HPDE6-E6E7 (cell line): ENCODE measurements around the gene SLC35C1.
"Not testable (repeated sequence)": the region's sequence is repeated elsewhere in the genome, so short reads cannot be mapped to it uniquely, and the experiment has no call there.

ENCODE experiments used
- DNase-seq: peaks from one replicate; pipeline ENCODE4 v3.0.0; 2011; ENCODE audit warnings: missing footprints; ENCODE audit errors: extremely low spot score

Gene SLC35C1

DNA sequence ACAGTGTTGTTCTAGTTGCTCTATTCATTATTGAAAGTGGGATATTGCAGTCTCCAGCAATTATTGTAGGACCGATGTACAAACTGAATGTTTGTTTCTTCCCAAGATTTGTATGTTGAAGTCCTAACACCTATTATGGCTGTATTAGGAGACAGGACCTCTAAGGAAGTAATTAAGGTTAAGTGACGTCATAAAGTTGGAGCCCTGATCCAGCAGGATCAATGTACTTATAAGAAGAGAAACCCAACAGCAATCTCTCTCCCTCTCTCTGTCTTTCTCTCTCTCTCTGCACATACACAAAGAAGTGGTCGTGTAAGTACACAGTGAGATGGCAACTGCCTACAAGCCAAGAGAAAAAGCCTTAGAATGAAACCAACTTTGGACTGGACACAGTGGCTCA lies 16.1 kb upstream of the SLC35C1 start:
- DNase-seq, result no peak

DNA sequence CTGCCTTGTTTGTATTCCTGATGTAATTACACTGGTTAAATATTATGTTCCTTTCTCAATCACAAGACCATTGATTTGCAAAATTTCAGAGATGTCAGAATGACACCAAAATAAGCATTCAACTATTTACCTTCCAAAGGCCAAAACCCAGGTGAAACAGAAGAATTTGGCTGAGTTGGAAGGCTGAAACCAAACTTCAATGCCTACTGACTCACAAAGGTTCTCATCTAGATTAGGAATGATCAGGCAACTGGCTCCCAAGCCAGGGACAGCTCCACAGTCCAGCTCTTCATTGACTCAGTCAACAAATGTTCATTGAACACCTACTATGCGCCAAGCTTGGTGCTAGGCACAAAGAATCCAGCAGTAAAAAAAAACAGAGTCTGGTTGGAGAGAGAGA lies 13.4 kb upstream of the SLC35C1 start:
- DNase-seq, result no peak

DNA sequence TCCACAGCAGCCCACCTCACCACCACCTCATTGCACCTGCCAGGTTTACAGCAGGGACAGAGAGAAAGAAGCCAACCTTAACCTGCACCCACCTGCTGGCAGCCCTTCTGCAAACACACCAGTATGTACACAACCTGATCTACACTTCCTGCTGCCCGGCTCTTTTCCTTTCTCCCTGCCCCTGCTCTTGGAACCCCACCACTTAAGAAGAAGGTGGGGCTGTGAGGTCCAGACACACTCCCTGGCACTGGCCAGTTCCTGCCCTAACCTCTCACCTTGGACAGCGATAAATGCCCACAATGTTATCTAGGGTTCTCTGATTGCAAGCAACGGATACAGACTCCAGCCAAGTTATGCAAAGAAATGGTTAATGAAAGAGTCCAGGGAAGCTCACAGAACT lies 10.8 kb upstream of the SLC35C1 start:
- no peak for DNase-seq

DNA sequence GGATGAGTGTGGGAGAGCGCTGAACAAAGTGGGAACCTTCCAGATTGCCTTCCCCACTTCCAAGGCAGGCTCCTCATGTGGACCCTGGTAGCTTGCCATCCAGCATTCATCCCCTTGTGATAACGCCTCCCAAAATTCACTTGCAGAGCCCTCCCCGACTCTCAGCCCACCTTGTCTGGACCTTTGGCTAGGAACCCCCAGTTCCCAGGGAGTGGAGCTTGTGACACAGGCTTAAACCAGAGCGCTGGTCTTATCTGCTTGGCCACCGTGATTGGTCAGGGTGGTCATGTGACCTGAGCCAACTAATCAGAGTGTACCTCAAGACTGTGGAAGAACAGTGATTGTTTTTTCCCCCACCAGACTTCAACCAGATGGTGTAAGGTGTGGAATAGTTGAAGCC lies 9.6 kb upstream of the SLC35C1 start:
- no peak for DNase-seq

DNA sequence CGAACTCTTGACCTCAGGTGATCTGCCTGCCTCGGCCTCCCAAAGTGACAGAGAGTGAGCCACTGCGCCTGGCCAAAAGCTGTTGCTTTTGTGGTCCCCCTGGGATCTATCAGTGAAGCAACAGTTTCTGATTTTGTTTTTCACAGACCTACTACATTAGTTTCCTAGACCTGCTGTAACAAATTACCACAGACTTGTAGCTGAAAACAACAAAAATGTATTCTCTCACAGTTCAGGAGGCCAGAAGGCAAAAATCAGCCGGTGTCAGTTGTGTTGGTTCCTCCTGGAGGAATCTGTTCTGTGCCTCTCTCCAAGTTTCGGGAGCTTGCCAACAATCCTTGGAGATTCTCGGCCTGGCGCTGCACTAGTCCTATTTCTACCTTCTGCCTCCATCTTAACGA lies 8.5 kb upstream of the SLC35C1 start:
- no peak for DNase-seq

DNA sequence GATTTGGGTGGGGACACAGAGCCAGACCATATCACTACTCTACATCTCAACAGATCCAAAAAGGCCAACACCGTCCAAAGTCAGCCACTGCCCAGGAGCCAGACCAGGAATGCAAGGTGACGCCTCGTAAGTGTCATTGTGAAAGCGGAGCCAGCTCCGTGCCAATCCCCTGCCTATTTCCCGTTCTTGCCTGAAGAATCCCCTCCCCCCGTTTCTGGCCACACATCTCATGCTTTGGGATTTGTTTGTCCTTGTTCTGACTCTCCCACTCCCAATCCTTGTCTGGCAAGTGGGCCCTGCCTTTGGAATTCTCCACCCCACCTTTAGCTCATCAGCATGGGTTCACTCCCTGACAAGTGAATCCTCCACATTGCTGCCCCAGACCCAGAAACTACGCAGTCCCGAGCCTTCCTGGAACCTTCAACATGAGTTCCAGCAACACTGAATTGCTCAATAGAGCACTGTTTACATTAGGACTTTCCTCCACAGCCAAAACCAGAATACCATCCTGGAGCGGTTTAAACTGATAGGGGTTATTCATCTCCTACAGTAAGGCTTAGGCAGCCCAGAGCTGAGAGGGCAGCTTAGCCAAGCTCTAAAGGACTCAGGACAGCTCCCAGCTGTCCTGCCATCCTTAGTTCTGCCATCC lies 6.0 kb upstream of the SLC35C1 start:
- DNase-seq, result no peak

DNA sequence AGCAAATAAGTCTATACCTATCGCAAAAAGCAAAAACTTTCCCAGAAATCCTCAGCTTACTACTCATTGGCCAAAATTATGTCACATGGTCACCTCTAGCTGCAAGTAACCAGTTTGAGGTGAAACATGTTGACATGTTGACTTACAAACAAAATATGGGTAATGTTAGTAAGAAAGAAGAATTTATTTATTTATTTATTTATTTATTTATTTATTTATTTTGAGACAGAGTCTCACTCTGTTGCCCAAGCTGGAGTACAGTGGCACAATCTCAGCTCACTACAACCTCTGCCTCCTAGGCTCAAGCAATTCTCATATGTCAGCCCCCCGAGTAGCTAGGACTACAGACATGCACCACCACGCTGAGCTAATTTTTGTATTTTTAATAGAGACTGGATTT lies 5.4 kb upstream of the SLC35C1 start:
- DNase-seq, result no peak

DNA sequence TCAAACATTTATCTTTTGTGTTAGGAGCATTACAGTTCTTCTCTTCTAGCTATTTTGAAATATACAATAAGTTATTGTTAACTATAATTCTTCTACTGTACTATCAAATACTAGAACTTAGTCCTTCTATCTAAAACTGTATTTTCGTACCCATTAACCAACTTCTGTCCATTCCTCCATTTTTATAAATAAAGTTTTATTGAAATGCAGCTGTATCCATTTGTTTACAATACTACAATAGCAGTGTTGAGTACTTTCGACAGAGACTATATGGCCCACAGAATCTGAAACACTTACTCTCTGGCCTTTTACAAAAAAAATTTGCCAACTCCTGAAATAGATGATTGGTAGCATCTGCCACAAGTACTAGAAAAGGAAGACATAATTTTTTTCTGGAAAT lies 4.7 kb upstream of the SLC35C1 start:
- DNase-seq, result no peak

DNA sequence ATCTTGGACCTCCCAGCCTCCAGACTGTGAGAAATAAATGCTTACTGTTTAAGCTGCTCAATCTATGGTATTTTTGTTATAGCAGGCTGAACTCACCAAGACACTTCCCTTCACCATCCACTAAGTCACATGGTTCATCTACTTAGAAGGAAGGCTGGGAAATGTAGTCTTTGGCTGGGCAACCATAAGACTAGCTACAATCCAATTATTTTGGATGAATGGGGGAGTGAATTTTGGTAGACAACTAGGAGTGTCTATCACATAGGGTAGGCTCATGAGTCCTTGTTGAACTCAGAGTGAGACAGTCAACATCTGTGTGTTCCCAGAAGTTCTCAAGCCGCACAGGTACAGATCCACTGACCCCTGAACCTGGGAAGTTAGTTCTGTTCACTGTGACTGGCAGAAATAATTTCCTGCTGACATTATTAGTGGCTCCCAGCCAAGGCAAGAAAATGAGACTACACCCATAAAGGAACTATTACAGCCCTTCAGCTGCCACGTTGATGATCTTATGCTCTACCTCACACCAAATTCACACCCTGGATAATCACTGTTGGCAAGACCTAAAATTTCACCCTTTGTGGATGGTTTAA lies 3.1 kb upstream of the SLC35C1 start:
- DNase-seq, result no peak

DNA sequence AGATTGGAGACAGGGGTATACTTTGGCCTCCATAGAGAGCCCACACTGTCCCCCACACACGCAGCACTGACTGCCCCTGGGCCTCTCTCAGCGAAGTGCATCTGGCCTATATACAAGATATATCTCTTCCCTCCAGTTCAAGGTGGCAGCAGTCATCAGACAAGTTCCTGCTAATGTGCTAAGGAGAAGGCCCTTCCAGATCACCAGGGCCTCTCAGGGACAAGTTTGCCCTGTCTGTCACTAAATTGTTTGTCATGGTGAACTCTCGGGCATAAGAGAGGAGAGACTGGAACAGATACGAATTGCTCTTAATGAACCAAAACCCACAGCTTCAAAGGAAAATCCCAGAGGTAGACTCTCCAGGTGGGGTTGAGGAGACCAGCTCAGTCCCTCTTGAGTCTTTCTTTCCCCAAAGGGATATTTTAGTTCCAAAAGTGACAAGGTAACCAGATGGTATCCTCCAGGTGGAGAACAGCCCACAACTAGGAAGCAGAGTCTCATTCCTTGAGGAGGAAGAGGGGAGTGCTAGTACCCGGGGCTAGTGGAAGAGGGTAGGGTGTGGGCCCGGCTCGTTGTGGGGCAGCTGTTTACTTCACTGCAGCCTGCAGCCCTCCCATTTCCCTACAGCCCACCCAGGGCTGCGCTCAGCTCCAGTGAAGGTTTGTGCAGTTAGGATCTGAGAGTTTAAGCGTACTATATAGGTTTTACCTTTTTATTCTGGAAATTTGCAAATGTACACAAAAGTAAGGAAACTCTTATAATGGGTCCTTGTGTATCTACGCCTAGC lies 2.2 kb upstream of the SLC35C1 start:
- DNase-seq, result no peak

DNA sequence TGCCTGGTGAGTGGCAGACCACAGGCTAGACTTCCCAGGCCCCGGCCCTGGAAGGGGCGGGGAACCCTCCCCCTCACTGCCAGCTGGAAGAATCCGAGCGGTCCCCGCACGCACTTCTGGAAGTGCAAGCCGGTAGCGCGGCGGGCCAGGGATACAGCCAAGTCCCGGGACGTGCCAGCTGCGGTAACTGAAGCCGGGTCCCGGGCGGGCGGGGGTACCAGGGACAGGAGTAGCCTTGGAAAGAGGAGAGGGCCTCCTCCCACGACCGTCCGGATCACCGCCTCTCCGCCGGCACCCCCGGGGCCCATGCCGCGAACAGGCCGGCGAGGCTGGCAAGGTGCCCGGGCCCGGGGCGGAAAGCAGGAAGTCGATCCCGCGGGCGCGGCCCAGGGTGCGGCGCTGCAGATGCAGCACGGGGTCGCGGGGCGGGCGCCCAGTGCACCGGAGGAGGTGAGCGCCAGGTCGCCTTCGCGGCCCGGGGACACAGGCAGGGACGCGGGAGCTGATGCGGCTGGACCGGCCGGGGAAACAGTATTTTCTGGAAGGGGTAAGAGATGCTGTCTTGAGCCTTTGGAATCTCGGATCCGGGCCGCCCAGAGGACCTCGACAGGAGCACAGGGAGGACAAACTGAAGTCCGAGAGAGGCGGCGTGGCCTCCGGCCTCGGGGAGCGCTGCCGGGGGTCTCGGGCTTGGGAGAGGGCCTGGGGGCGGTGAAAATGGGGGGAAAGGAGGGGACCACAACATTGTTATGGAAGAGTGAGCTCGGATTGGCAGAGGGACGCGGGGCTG lies 783 bp upstream of the SLC35C1 start:
- DNase-seq, result peak; percentile 29

DNA sequence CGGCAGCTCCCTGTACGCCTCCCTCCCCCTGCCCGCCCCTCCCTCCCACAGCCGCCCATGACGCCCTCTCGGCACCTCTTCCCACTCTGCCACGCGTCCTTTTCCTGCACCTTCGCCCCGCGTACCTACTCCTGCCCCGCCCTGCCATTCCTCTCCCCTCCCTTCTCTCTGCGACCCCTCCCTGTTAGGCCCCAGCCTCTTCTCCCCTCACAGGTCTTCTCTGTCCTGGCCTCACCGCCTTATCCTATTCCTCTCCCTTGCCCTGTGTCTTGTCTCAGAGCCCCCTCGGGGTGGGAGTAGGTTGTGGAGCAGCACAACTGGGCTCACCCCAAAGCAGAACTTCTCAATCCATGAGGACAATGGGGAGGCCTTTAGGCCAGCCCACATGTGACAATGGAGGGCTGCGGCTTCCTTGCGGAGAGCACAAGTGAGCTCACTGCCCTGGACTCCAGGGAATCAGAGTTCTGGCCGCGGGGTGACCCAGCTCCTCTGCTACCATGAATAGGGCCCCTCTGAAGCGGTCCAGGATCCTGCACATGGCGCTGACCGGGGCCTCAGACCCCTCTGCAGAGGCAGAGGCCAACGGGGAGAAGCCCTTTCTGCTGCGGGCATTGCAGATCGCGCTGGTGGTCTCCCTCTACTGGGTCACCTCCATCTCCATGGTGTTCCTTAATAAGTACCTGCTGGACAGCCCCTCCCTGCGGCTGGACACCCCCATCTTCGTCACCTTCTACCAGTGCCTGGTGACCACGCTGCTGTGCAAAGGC lies 539 bp downstream of the SLC35C1 start:
- DNase-seq, result peak; percentile 27

DNA sequence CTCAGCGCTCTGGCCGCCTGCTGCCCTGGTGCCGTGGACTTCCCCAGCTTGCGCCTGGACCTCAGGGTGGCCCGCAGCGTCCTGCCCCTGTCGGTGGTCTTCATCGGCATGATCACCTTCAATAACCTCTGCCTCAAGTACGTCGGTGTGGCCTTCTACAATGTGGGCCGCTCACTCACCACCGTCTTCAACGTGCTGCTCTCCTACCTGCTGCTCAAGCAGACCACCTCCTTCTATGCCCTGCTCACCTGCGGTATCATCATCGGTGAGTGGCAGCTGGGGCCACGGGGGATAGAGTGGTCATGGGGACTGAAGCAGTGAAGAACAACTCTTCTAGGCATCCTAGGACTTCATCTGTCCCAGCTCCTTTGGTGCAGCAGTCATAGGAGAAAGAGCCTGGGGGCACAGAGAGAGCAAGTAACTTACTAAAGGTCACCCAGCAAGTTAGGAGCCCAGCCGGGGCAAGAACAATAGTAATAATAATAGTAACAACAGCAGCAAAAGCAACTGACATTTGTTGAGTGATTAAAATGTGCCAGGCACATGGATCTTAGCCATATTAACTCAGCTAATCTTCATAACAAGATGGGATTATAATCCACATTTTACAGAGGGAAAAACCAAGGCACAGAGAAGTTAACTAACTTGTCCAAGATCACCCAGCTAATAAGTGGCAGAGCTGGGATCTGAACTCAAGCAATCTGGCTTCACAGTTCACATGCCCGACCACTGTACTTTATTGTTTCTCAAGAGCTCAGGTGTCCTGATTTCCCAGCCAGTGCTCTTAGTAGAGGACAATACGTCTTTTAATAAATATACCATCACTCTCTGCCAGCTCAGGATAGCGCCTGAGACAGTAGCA lies 1.4 kb downstream of the SLC35C1 start:
- DNase-seq, result no peak

DNA sequence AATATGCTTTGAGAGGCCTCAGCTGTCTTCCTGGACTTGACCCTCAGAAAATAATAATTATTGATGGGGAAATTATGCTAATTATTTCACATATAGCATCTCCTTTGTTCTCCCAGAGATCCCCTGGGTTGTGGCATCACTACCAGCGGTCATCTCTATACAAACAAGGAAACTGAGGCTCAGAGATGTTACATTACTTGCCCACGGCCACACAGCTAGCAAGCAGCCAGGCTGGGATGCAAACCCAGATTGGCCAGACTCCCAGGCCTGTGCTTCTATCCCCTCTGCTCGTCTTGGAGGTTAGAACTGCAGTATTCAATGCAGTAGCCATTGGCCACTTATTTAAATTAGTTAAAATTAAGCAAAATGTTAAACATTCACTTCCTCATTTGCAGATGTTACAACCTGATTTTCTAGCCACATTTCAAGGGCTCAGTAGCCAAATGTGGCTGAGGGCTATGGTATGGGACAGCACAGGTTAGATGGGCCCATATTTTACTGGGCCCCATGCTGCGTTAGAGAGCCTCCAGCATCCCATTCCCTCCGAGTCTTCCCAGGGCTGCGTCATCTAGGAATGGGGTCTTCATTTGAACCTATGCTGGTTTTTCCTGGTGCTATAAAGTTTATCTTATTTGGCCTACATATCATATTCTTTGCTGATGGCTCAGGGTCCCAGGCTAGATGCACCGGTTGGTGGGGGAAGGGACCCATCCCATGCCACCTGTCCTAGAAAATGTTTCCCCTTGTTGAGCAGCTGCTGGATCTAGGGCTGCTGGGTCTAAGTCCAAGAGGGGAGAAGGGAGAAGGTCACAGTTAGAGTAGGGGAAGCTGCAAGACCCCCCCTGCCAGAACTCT lies 2.2 kb downstream of the SLC35C1 start:
- DNase-seq, result no peak

DNA sequence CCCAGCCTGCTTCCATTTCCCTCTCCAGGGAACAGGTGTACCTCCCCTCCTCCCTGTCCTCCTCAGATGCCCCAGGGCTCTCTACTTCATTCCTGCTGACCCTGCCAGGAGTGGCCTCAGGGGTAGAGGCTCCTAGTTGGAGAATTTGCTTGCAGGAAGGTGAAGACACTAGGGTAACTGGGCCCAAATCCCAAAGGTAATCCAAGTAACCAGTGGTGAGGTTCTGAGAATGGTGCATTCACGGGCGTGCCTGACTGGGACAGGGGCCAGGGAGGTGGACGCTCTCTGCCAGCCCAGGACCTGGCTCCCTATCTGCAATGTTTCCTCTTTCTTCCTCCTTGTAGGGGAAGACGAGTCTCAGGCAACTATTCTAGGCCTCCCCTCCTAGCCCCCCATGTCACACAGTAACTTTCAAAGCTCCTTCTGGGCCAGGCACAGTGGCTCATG lies 2.9 kb downstream of the SLC35C1 start:
- no peak for DNase-seq

DNA sequence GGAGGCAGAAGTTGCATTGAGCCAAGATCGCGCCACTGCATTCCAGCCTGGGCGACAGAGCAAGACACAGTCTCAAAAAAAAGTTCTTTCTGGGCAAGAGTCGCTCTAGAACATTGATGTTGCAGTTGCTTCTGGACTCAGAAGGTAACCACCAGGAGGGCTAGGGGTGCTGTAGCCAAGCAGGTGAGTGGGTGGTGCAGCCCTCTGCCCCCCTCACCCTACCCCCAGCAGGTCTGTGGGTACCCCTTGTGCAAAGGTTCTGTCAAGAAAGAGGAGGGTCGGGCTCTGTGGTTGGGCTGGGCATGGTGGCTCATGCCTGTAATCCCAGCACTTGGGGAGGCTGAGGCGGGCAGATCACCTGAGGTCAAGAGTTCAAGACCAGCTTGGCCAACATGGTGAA lies 3.5 kb downstream of the SLC35C1 start:
- DNase-seq, result not testable (repeated sequence)

DNA sequence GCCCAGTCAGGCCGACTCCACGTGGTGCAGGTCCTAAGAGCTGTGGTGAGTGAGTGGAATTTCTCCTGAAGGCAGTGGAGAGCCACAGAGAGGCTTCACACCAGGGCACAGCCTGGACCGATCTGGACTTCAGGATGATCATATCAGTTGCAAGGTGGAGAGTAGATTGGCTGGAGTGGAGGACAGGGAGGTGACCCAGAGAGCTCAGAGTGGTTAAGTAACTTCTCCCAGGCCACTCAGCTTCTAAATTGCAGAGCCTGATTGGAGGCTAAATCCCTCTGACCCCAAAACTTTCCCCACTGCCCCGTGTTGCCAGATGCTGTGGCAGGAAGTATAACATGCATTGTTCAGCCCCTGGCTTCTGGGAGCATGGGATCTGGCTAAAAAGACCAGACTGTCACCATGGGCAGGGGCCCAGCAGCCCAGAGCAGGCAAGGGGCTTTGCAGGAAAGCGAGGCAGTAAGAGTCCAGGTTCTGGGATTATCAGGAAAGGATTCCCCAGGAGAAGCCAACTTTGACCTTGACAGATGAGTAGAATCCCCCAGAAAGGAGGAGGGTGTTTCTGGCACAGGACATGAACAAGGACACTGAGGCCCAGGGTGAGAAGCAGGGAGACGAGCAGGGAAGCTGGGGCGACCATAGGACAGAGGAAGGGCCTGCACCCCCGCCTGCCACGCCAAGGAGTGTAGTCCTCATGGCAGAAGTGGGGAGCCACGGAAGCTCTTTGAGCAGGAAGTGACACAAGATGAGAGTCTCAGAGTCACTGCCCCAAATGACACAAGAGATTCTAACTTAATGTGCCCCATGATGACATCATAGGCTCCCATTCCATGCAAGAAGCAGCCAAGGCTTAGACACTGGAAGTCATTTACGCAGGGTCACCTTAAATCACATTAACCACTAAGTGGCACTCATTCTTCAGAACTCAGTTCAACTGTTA lies 4.8 kb downstream of the SLC35C1 start:
- no peak for DNase-seq

DNA sequence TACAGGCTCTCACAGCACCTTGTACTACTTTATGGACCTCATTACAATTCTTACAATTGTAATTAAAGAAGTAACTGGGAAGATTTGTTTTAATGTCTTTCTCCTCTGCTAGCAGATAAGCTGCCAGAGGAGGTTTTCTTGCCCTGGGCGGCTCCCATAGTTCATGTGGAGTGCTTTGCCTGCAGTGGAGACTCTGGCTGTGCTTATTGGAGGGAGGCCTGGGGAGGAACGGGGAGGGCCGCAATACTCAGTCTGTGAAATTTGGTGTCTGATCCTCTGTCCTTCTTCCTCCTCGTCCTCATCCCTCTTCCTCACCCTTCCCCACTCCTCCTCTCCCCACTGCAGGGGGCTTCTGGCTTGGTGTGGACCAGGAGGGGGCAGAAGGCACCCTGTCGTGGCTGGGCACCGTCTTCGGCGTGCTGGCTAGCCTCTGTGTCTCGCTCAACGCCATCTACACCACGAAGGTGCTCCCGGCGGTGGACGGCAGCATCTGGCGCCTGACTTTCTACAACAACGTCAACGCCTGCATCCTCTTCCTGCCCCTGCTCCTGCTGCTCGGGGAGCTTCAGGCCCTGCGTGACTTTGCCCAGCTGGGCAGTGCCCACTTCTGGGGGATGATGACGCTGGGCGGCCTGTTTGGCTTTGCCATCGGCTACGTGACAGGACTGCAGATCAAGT lies 5.6 kb downstream of the SLC35C1 start:
- no peak for DNase-seq
